Subcutaneous adipose tissue (tissue), 4 donors: Measurements from ENCODE around the gene CAMTA1. TPM values are rescaled to one million over a fixed set of nuclear protein-coding genes. Genes with fewer than 3 reads are reported as not detected.

ENCODE experiments used
- total RNA-seq, 4 donors: library from RNA; depleted of rRNA; stranded (reverse); fragments of >200 nt; gene quantifications; one replicate each; pipeline ENCODE4 v1.1.0, GENCODE V29; 2016
- TF ChIP-seq, protein P1 (sequence below): fragments of 450-650 bp; IDR thresholded peaks from one replicate; pipeline ENCODE4 v1.5.1; 2016; ENCODE audit warnings: low read depth, mild to moderate bottlenecking, control low read depth, antibody characterized with exemption, moderate library complexity

Gene CAMTA1
- total RNA-seq, 4 donors from 2014 or later: 58.6 to 82.5 (median 78.0) TPM

DNA sequence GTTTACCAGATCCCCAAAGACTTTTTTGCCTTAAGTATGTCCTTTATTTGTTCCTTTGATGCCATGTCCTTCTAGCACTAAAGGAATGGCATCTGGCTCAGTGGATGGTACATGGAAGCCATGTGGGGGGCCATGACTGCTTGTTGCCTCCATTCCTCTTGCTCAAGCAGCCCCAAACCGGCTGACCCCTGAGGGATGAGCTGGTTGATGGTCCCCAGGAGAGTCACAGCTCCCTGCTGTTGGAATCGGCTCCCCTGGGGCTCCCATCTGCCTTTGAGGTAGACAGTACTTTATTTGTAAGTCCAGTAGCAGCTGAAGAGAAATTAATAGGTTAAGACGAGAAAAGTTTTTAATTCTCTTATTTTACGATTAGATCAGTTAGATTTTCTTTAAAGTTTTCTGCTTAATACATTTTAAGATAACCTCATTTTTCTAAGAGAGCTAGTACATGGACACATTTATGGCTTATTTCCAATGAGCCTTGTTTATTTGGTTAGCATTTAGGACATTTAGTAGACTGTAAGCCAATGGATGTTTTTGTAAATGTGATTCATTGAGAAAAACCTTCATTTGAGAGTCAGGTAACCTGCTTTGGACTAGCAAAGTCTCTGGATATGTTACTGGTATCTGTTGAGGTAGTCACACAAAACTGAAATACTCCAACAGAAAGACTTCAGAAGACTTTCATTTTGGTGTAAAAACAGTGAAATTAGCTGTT lies 88.2 kb downstream of the CAMTA1 start:
- TF ChIP-seq, protein P1, sequence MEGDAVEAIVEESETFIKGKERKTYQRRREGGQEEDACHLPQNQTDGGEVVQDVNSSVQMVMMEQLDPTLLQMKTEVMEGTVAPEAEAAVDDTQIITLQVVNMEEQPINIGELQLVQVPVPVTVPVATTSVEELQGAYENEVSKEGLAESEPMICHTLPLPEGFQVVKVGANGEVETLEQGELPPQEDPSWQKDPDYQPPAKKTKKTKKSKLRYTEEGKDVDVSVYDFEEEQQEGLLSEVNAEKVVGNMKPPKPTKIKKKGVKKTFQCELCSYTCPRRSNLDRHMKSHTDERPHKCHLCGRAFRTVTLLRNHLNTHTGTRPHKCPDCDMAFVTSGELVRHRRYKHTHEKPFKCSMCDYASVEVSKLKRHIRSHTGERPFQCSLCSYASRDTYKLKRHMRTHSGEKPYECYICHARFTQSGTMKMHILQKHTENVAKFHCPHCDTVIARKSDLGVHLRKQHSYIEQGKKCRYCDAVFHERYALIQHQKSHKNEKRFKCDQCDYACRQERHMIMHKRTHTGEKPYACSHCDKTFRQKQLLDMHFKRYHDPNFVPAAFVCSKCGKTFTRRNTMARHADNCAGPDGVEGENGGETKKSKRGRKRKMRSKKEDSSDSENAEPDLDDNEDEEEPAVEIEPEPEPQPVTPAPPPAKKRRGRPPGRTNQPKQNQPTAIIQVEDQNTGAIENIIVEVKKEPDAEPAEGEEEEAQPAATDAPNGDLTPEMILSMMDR: no peak

DNA sequence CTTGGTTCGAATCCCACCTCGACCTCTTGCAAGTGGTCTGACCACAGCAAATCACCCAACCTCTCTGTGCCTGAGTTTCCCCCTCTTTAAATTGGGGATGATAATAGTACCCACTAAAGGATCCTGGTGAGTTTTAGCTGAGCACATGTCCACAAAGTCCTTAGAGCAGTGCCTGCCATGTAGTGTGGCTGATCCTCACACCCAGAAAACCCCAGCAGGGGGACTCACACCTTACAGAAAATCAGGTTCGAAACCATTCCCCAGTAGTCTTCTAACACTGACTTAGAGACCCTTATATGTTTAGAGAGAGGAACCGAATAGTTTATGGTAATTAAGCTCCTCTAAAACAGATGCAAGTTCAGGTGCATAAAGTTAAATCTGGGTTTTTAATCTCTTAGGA lies 89.0 kb downstream of the CAMTA1 start:
- TF ChIP-seq, protein P1: no peak

DNA sequence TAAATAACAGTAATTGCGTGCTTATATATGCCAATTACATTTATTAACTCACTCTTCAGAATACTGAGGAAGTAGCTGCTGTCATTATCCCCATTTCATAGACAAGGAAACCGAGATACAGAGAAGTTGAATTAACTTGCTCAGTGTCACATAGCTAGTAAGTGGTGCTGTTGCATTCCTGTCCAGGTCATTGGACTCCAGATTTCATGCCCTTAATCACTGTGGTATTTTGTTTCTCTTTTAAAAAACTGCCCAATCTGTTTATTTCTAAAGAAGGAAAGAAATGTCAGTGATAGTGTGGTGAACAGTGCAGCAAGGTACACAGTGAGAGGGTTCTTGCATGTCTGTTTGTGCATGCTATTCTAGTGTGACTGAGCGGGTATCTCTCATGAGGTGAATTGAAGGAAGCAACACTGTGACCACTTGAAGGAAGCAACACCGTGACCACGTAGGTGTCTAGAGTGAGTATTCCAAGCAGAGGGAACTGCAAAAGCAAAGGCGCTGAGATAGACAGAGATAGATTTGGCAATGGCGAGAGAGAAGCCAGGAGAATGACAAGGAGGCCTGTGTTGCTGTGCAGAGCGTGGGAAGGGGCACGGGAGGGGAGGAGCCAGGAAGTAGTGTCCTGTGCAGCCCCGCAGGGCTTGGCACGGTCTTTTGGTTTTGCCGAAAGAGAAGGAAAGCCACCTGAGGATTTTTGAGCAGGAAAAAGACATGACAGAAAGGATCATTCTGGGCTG lies 95.9 kb downstream of the CAMTA1 start:
- TF ChIP-seq, protein P1: no peak

DNA sequence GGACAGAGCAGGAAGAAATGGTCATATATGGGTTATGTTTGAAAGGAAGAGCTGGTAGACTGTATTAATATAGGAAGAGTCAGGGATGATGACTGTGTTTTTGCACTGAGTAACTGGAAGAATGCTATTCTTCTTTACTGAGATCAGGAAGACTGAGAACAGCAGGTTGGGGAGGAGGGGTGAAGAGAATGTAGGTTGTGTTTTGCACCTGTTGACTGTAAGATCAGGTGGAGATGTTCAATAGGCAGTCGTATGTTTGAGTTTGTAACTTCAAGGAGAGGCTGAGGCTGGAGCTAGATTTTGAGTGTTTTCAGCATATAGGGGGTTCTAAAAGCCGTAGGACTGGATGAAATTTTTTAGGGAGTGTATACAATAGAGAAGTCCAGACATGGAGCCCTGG lies 97.2 kb downstream of the CAMTA1 start:
- TF ChIP-seq, protein P1: no peak

DNA sequence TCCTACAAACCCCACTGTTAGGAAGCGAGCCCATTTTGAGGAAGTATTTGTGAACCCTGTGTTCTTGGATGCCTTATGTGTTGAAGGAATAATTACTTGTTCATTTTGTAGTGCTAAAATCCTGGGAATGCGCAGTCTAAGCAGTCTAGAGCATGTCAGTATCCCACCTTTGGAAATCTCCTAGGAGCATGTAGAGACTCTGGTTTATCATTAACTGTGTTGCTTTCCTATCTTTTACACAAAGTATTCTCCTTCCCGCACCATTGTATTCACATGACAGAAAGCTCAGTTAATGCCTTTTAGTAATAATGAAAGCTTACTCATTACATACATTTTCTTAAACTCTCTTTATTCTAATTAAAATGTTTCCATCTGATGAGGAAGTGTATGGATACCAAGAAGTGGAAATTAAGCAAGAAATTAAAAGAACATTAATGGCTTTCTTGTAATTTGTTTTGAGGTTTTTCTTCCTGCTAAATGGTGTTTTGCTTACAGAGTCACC lies 99.4 kb downstream of the CAMTA1 start:
- TF ChIP-seq, protein P1: no peak

DNA sequence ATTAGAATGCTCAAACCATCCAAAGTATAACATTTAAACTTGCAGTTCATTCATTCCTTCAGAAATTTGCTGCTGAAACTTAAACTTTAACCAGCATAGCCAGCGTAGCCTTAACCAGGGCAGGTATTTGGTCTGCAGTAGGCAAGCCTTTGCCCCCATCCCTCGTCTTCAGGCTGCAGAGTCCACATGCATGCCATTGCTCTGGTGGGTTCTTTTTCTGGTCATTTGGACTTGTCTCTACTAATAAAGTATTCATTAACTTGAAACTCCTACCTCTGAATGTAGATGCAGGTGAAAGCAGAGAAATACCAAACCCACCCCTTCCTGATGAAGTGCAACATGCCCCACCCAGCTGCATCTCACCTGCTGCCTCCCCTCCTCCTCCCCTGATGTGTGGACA lies 100.2 kb downstream of the CAMTA1 start:
- TF ChIP-seq, protein P1: no peak

DNA sequence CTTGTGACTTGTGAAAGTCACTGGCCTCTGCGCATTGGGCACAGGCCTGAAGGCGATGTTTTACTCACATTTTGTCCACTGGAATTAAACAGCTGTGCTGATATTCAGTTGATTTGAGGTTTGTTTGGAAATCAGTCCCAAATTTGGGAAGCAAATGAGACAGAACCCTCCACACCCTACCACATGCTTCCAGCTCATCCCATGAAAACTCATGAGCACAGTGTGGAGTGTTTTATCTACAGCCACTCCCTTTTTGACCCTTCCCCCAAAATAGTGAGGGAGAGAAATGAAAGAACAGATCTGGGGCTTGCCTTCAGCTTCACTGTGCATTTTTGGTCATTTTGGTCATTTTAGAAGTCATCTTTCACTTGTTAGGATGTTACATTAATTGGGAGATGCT lies 101.3 kb downstream of the CAMTA1 start:
- TF ChIP-seq, protein P1: no peak
